Loucy (cell line): ENCODE results near the gene NFATC1.

Source experiments
- EZH2phosphoT487 ChIP-seq: fragments of 200-600 bp; IDR thresholded peaks from 2 replicates; pipeline ENCODE4 v1.6.1; 2018; ENCODE audit warnings: antibody characterized with exemption, mild to moderate bottlenecking, moderate library complexity, borderline replicate concordance
- TF ChIP-seq, protein P1 (sequence below): fragments of 200-600 bp; sonication (generic); conservative IDR thresholded peaks from 2 replicates; pipeline ENCODE4 v1.5.1; 2014; ENCODE audit warnings: mild to moderate bottlenecking, antibody characterized with exemption, low read length

DNA sequence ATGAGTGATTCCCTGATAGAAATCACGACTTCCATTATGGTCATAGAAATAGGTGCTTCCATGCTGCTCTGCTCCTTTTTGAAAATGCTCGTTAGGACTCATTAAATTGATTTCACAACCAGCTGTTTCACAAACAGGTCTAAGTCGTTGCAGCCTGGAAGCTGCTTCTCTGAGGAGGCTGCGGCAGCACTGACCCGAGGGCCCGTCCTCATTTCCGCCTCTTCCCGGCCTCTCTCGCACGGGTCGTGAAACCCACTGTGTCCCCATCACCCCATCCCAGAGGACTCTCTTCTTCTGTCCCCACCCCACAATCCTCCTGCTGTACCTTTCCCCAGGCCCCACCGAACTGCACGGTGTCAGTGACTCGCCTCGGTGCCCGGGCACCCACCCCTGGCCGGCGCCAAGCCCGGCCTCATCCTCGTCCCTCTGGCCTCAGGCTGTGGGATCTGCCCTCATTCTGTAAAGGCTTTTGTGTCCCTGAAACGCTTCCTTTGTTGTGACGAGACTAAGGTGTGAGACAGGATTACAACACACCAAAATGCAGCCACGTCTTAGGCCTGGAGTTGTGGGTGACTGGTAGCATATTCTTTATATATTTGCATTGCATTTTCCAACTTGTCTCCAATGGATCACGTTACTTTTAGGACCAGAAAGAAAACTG, 171.2 kb downstream of the NFATC1 start:
- TF ChIP-seq, protein P1, sequence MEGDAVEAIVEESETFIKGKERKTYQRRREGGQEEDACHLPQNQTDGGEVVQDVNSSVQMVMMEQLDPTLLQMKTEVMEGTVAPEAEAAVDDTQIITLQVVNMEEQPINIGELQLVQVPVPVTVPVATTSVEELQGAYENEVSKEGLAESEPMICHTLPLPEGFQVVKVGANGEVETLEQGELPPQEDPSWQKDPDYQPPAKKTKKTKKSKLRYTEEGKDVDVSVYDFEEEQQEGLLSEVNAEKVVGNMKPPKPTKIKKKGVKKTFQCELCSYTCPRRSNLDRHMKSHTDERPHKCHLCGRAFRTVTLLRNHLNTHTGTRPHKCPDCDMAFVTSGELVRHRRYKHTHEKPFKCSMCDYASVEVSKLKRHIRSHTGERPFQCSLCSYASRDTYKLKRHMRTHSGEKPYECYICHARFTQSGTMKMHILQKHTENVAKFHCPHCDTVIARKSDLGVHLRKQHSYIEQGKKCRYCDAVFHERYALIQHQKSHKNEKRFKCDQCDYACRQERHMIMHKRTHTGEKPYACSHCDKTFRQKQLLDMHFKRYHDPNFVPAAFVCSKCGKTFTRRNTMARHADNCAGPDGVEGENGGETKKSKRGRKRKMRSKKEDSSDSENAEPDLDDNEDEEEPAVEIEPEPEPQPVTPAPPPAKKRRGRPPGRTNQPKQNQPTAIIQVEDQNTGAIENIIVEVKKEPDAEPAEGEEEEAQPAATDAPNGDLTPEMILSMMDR, result no peak
- no peak for TF ChIP-seq EZH2phosphoT487
